Loucy (cell line): ENCODE measurements around the gene KDM4B.

Experiments
- H2AFZ ChIP-seq: fragments of 200-600 bp; sonication (generic); 2 replicates; pipeline ENCODE4 v1.6.0; 2016; ENCODE audit warnings: antibody characterized with exemption, mild to moderate bottlenecking, low read length, moderate library complexity
- H3F3A ChIP-seq: fragments of 200-600 bp; 2 replicates; pipeline ENCODE4 v1.6.0; 2016; ENCODE audit warnings: antibody characterized with exemption, low read depth, mild to moderate bottlenecking
- H3K27me3 ChIP-seq: fragments of 200-600 bp; sonication (generic); 2 replicates; pipeline ENCODE4 v1.6.1; 2014; ENCODE audit warnings: low read length, mild to moderate bottlenecking; ENCODE audit not compliant: insufficient read depth, poor library complexity, severe bottlenecking
- H3K36me3 ChIP-seq: fragments of 200-600 bp; sonication (generic); 2 replicates; pipeline ENCODE4 v1.6.1; 2016; ENCODE audit warnings: low read length; ENCODE audit not compliant: insufficient read depth
- H3K4me1 ChIP-seq: fragments of 200-600 bp; sonication (generic); 2 replicates; pipeline ENCODE4 v1.5.1; 2014; ENCODE audit warnings: low read length, mild to moderate bottlenecking; ENCODE audit not compliant: insufficient read depth, poor library complexity, severe bottlenecking
- H3K4me2 ChIP-seq: fragments of 200-600 bp; sonication (generic); 2 replicates; pipeline ENCODE4 v1.6.0; 2014; ENCODE audit warnings: antibody characterized with exemption, low read length, low read depth, mild to moderate bottlenecking; ENCODE audit not compliant: poor library complexity, severe bottlenecking
- H3K4me3 ChIP-seq: fragments of 200-600 bp; sonication (generic); 2 replicates; pipeline ENCODE4 v1.5.1; 2014; ENCODE audit warnings: low read length, mild to moderate bottlenecking, mixed read lengths; ENCODE audit not compliant: poor library complexity, severe bottlenecking
- H3K79me2 ChIP-seq: fragments of 200-600 bp; sonication (generic); 2 replicates; pipeline ENCODE4 v1.6.1; 2014; ENCODE audit warnings: low read length; ENCODE audit not compliant: insufficient read depth
- H3K9ac ChIP-seq: fragments of 200-600 bp; sonication (generic); 2 replicates; pipeline ENCODE4 v1.6.0; 2014; ENCODE audit warnings: mild to moderate bottlenecking, low read depth, low read length, moderate library complexity; ENCODE audit not compliant: poor library complexity, severe bottlenecking
- H3K9me2 ChIP-seq: fragments of 200-600 bp; sonication (generic); replicated peaks from 2 replicates; pipeline ENCODE4 v1.6.1; 2016; ENCODE audit warnings: low read depth, low read length, mixed read lengths
- H3K9me3 ChIP-seq: fragments of 200-600 bp; sonication (generic); 2 replicates; pipeline ENCODE4 v1.6.1; 2014; ENCODE audit warnings: mild to moderate bottlenecking, antibody characterized with exemption, low read length, low read depth; ENCODE audit not compliant: insufficient read depth
- H4K20me1 ChIP-seq: fragments of 200-600 bp; sonication (generic); 2 replicates; pipeline ENCODE4 v1.6.0; 2014; ENCODE audit warnings: antibody characterized with exemption, low read length, mild to moderate bottlenecking; ENCODE audit not compliant: insufficient read depth, poor library complexity, severe bottlenecking
- EZH2phosphoT487 ChIP-seq: fragments of 200-600 bp; IDR thresholded peaks from 2 replicates; pipeline ENCODE4 v1.6.1; 2018; ENCODE audit warnings: antibody characterized with exemption, mild to moderate bottlenecking, moderate library complexity, borderline replicate concordance
- TF ChIP-seq, protein P1 (sequence below): fragments of 200-600 bp; sonication (generic); conservative IDR thresholded peaks from 2 replicates; pipeline ENCODE4 v1.5.1; 2014; ENCODE audit warnings: mild to moderate bottlenecking, antibody characterized with exemption, low read length

Gene KDM4B

DNA sequence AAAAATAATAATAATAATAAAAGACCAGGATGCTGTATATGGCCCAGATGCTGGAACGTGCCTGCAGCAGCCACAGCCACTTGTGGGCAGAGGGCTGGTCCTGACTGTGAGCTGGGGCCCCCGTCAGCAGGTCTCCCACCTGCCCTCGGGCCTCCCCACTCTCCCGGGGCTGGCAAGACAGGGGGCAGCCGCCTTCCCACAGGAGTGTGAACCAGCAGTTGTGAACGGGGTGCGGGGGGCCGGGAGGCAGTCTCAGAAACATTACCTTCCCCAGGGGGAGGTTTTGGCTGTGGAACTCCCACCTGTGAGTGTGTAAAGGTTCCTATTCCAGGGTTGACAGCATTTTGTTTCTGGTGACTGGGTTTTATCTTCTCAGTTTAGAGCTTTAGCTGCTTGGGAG is 151.4 kb downstream of the KDM4B start:
- Histone ChIP-seq H3K4me3 (no peak overlapping the region), H3K4me1 (peaks cover 30% of the 10 kb centered on the region), H3K4me2 (no peak overlapping the region), H3K79me2 (no peaks in the 10 kb centered on the region), H3K9me2 (no peaks in the 10 kb centered on the region), H3K36me3 (peaks cover 18% of the 10 kb centered on the region; the same call in 1 of the 2 replicates), H3K9ac (no peak overlapping the region), H4K20me1 (no peaks in the 10 kb centered on the region), H2AFZ (no peak overlapping the region), H3K27me3 (no peaks in the 10 kb centered on the region), H3K9me3 (no peaks in the 10 kb centered on the region), H3F3A (no peaks in the 10 kb centered on the region)
- TF ChIP-seq, protein P1, sequence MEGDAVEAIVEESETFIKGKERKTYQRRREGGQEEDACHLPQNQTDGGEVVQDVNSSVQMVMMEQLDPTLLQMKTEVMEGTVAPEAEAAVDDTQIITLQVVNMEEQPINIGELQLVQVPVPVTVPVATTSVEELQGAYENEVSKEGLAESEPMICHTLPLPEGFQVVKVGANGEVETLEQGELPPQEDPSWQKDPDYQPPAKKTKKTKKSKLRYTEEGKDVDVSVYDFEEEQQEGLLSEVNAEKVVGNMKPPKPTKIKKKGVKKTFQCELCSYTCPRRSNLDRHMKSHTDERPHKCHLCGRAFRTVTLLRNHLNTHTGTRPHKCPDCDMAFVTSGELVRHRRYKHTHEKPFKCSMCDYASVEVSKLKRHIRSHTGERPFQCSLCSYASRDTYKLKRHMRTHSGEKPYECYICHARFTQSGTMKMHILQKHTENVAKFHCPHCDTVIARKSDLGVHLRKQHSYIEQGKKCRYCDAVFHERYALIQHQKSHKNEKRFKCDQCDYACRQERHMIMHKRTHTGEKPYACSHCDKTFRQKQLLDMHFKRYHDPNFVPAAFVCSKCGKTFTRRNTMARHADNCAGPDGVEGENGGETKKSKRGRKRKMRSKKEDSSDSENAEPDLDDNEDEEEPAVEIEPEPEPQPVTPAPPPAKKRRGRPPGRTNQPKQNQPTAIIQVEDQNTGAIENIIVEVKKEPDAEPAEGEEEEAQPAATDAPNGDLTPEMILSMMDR: no peak
- TF ChIP-seq EZH2phosphoT487: no peak

DNA sequence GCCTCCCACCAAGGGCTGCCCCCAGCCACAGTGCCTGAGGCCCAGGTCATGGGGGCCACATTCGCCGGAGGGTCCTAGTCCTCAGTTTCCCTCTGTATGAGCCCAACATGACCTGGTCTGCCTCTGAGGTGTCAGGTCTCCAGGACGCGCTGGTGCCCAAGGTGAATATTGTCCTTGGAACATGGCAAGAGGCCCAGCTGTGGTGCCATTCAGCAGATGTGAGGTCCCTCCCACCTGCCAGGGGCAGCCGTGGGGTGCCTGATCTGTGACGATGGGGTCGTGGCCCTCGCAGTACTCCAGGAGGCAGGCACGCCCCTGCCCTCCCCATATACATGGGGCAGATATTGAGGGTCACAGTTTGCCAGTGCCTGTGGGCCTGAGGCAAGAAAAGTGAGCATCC is 151.9 kb downstream of the KDM4B start:
- Histone ChIP-seq H4K20me1 (no peaks in the 10 kb centered on the region), H3K4me2 (peak overlapping the region; percentile 25), H2AFZ (no peak overlapping the region), H3K4me3 (no peak overlapping the region), H3K36me3 (peaks cover 12% of the 10 kb centered on the region; the same call in 1 of the 2 replicates), H3K9ac (no peak overlapping the region), H3K27me3 (no peaks in the 10 kb centered on the region), H3K4me1 (peaks cover 36% of the 10 kb centered on the region), H3F3A (no peaks in the 10 kb centered on the region), H3K9me3 (no peaks in the 10 kb centered on the region), H3K9me2 (no peaks in the 10 kb centered on the region), H3K79me2 (no peaks in the 10 kb centered on the region)
- TF ChIP-seq EZH2phosphoT487: no peak
- TF ChIP-seq, protein P1: no peak

DNA sequence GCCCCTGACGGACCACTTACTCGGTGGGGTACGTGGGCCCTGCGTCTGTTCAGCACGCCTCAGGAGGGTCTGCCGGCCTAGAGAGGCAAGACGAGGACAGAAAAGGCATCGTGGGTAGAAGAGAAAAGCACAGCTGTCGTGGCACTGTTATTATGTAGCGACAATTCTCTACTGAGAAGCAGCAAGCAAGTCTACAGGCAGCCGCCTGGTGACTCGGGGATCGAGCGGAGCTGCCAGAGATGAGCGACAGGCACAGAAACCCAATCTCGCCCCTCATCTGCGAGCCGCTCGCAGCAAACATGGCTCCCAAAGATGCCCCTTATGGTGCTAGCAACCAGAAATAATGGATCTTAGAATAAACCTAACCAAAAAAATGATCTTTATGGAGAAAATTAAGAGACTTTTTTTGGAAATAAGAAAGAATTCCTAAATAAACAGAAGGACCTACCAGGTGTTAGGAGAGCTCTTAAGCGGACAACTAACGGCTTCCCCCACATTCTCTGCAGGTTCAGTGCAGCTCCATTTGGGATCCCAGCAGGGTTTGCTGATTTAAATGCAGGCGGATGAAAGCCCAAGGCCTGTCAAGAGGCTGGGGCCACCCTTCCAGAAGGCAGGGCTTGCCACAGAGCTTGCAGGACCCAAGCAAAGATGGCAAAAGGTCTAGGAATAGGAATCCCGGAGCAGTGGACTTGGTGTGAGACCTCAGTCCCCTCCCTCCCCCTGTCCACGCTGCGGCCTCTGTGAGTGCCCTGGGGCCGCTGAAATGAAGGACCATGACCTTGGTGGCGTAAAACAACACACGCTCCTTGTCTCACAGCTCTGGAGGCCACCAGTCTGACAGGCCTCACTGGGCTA is 152.6 kb downstream of the KDM4B start:
- peak overlapping the region; percentile 57 for H3K9ac ChIP-seq

More for the DNA sequence above, 152.6 kb downstream of the KDM4B start:
- no peaks in the 10 kb centered on the region for H3K27me3 ChIP-seq
- peak overlapping the region; percentile 16 for H3K4me3 ChIP-seq
- H3F3A ChIP-seq: no peaks in the 10 kb centered on the region
- no peaks in the 10 kb centered on the region for H3K9me3 ChIP-seq
- no peaks in the 10 kb centered on the region for H4K20me1 ChIP-seq
- TF ChIP-seq EZH2phosphoT487: no peak
- TF ChIP-seq, protein P1: no peak
- H3K4me1 ChIP-seq: peaks cover 42% of the 10 kb centered on the region
- H3K79me2 ChIP-seq: no peaks in the 10 kb centered on the region
- H3K36me3 ChIP-seq: peaks cover 12% of the 10 kb centered on the region; the same call in 1 of the 2 replicates
- no peak overlapping the region for H2AFZ ChIP-seq
- no peaks in the 10 kb centered on the region for H3K9me2 ChIP-seq
- peak overlapping the region; percentile 61 for H3K4me2 ChIP-seq
